H9 (cell line): ENCODE results near the gene WWC2. TPM values are rescaled to one million over a fixed set of nuclear protein-coding genes. Genes with fewer than 3 reads are reported as not detected.

ENCODE experiments used
- DNase-seq: peaks from one replicate; pipeline ENCODE4 v3.0.0-alpha.2; 2017
- H2AFZ ChIP-seq: one replicate; pipeline ENCODE4 v1.6.1; 2013; ENCODE audit warnings: mild to moderate bottlenecking, low read length, control low read depth, moderate library complexity
- H2AK5ac ChIP-seq: 2 replicates; pipeline ENCODE4 v1.6.1; 2013; ENCODE audit warnings: low read length, control low read depth, mixed read lengths; ENCODE audit not compliant: insufficient read length
- H2BK120ac ChIP-seq: one replicate; pipeline ENCODE4 v1.6.1; 2013; ENCODE audit warnings: low read depth, mild to moderate bottlenecking, low read length, control low read depth, inconsistent platforms; ENCODE audit not compliant: poor library complexity, severe bottlenecking
- H2BK12ac ChIP-seq: 2 replicates; pipeline ENCODE4 v1.6.1; 2013; ENCODE audit warnings: low read length, control low read depth, mixed read lengths, low read depth; ENCODE audit not compliant: insufficient read length
- H2BK15ac ChIP-seq: 2 replicates; pipeline ENCODE4 v1.6.1; 2013; ENCODE audit warnings: low read depth, low read length, control low read depth
- H2BK20ac ChIP-seq: one replicate; pipeline ENCODE4 v1.6.1; 2013; ENCODE audit warnings: low read depth, mild to moderate bottlenecking, low read length, control low read depth, inconsistent platforms; ENCODE audit not compliant: poor library complexity, severe bottlenecking
- H2BK5ac ChIP-seq: 2 replicates; pipeline ENCODE4 v1.6.1; 2013; ENCODE audit warnings: low read length, control low read depth, mixed read lengths; ENCODE audit not compliant: insufficient read length
- H3K14ac ChIP-seq: 2 replicates; pipeline ENCODE4 v1.6.1; 2013; ENCODE audit warnings: low read length, control low read depth; ENCODE audit not compliant: insufficient read depth
- H3K18ac ChIP-seq: 2 replicates; pipeline ENCODE4 v1.6.1; 2013; ENCODE audit warnings: low read depth, mild to moderate bottlenecking, mixed read lengths, low read length, control low read depth; ENCODE audit not compliant: insufficient read length
- H3K23ac ChIP-seq: 2 replicates; pipeline ENCODE4 v1.6.1; 2013; ENCODE audit warnings: low read length, control low read depth, mixed read lengths, low read depth; ENCODE audit not compliant: insufficient read length
- H3K23me2 ChIP-seq: 2 replicates; pipeline ENCODE4 v1.6.1; 2013; ENCODE audit warnings: low read depth, mild to moderate bottlenecking, mixed read lengths, low read length, control low read depth; ENCODE audit not compliant: insufficient read length, poor library complexity, severe bottlenecking
- H3K27ac ChIP-seq: 2 replicates; pipeline ENCODE4 v1.5.1; 2013; ENCODE audit warnings: low read length, control low read depth, mixed read lengths, low read depth; ENCODE audit not compliant: insufficient read length
- H3K27me3 ChIP-seq: 2 replicates; pipeline ENCODE4 v1.6.1; 2013; ENCODE audit warnings: low read length, control low read depth, inconsistent platforms; ENCODE audit not compliant: insufficient read depth
- H3K4ac ChIP-seq: 2 replicates; pipeline ENCODE4 v1.6.1; 2013; ENCODE audit warnings: low read depth, mild to moderate bottlenecking, control low read depth, inconsistent platforms, low read length, moderate library complexity
- H3K4me1 ChIP-seq: 2 replicates; pipeline ENCODE4 v1.6.1; 2013; ENCODE audit warnings: low read length, control low read depth, inconsistent platforms; ENCODE audit not compliant: insufficient read depth
- H3K4me2 ChIP-seq: 2 replicates; pipeline ENCODE4 v1.6.1; 2013; ENCODE audit warnings: low read length, control low read depth, mixed read lengths; ENCODE audit not compliant: insufficient read length, insufficient read depth
- H3K56ac ChIP-seq: 2 replicates; pipeline ENCODE4 v1.6.1; 2013; ENCODE audit warnings: low read depth, mild to moderate bottlenecking, mixed read lengths, low read length, control low read depth; ENCODE audit not compliant: insufficient read length
- H3K79me1 ChIP-seq: 2 replicates; pipeline ENCODE4 v1.6.1; 2013; ENCODE audit warnings: low read depth, mild to moderate bottlenecking, moderate library complexity, low read length, control low read depth, inconsistent platforms; ENCODE audit not compliant: insufficient read depth, poor library complexity, severe bottlenecking
- H3K79me2 ChIP-seq: 2 replicates; pipeline ENCODE4 v1.6.1; 2013; ENCODE audit warnings: low read length, control low read depth, inconsistent platforms; ENCODE audit not compliant: insufficient read depth
- H3K9ac ChIP-seq: 2 replicates; pipeline ENCODE4 v1.6.1; 2013; ENCODE audit warnings: low read length, control low read depth, mixed read lengths; ENCODE audit not compliant: insufficient read length; ENCODE audit errors: extremely low read depth
- H3K9me3 ChIP-seq: one replicate; pipeline ENCODE4 v1.6.1; 2013; ENCODE audit warnings: low read depth, low read length, inconsistent platforms; ENCODE audit not compliant: control insufficient read depth
- H3T11ph ChIP-seq: one replicate; pipeline ENCODE4 v1.6.1; 2013; ENCODE audit warnings: mild to moderate bottlenecking, low read length, control low read depth, inconsistent platforms
- H4K20me1 ChIP-seq: one replicate; pipeline ENCODE4 v1.6.1; 2013; ENCODE audit not compliant: control insufficient read depth, insufficient read length, insufficient read depth
- H4K5ac ChIP-seq: 2 replicates; pipeline ENCODE4 v1.6.1; 2013; ENCODE audit warnings: low read depth, mild to moderate bottlenecking, mixed read lengths, low read length, control low read depth; ENCODE audit not compliant: insufficient read length
- H4K8ac ChIP-seq: replicated peaks from 2 replicates; pipeline ENCODE4 v1.6.1; 2013; ENCODE audit warnings: low read length, control low read depth, mixed read lengths, low read depth; ENCODE audit not compliant: insufficient read length
- H4K91ac ChIP-seq: 2 replicates; pipeline ENCODE4 v1.6.1; 2013; ENCODE audit warnings: low read depth, mild to moderate bottlenecking, moderate library complexity, mixed read lengths, low read length, control low read depth; ENCODE audit not compliant: insufficient read length
- H3K27ac Mint-ChIP-seq, 3 experiments: 2 replicates in 2 of 3; 3 replicates in 1 of 3; pipeline ENCODE4 v1.8.0; 2020 to 2021; ENCODE audit warnings: mixed read lengths in 3 of 3, mild to moderate bottlenecking in 1 of 3, moderate library complexity in 1 of 3
- H3K27me3 Mint-ChIP-seq: 2 replicates; pipeline ENCODE4 v1.8.0; 2021; ENCODE audit warnings: low read depth, mild to moderate bottlenecking, moderate library complexity, mixed read lengths
- H3K36me3 Mint-ChIP-seq, 3 experiments: 2 replicates in 2 of 3; 3 replicates in 1 of 3; pipeline ENCODE4 v1.8.0; 2020 to 2021; ENCODE audit warnings: low read depth in 3 of 3, mixed read lengths in 3 of 3; ENCODE audit not compliant: insufficient read depth in 1 of 3
- H3K4me1 Mint-ChIP-seq, 2 experiments: 2 replicates each; pipeline ENCODE4 v1.8.0; 2020; ENCODE audit warnings: mixed read lengths in 2 of 2
- H3K4me3 Mint-ChIP-seq, 2 experiments: 2 replicates in 1 of 2; 3 replicates in 1 of 2; pipeline ENCODE4 v1.8.0; 2020 to 2021; ENCODE audit warnings: mild to moderate bottlenecking in 2 of 2, mixed read lengths in 2 of 2, moderate library complexity in 1 of 2
- H3K9me3 Mint-ChIP-seq, 2 experiments: 2 replicates in 1 of 2; 3 replicates in 1 of 2; pipeline ENCODE4 v1.8.0; 2020; ENCODE audit warnings: mild to moderate bottlenecking in 2 of 2, mixed read lengths in 2 of 2, moderate library complexity in 1 of 2
- CTCF ChIP-seq: fragments of 200-600 bp; sonication (generic); conservative IDR thresholded peaks from 3 replicates; pipeline ENCODE4 v1.8.0; 2021; ENCODE audit warnings: antibody characterized with exemption, mild to moderate bottlenecking
- WGBS: extraction: QIAGEN DNeasy Blood & Tissue Kit; methylation state at CpG from one replicate; pipeline ENCODE4 v1.1.7; 2013; ENCODE audit warnings: missing lambda C conversion rate, low lambda C conversion rate, mixed read lengths; ENCODE audit not compliant: insufficient read length; ENCODE audit errors: extremely low coverage; 5-methylcytosine and 5-hydroxymethylcytosine counted together
- total RNA-seq: library from RNA; stranded (reverse); gene quantifications from 2 replicates; pipeline ENCODE4 v1.2.1, GENCODE V29; 2021

The WWC2 gene
- total RNA-seq, 1 experiment from 2014 or later = 106 TPM

- no peak for DNase-seq
- no peak overlapping the region for H2BK120ac ChIP-seq
- H2BK5ac ChIP-seq = no peak overlapping the region
- H3K4me2 ChIP-seq = no peak overlapping the region
- H3K23ac ChIP-seq = no peak overlapping the region
- H3T11ph ChIP-seq = no peak overlapping the region
- no peak overlapping the region for H2AFZ ChIP-seq
- no peak overlapping the region for H3K4ac ChIP-seq
- H3K27ac ChIP-seq = no peak overlapping the region
- no peak for TF ChIP-seq CTCF
- Mint-ChIP-seq H3K27ac (no peak overlapping the region), H3K4me3 (no peak overlapping the region), H3K27me3 (no peaks in the 10 kb centered on the region), H3K36me3 (peaks cover 64 to 90% (median 88%) of the 10 kb centered on the region in 3 experiments), H3K4me1 (no peaks in the 10 kb centered on the region), H3K9me3 (peaks cover 12 to 24% of the 10 kb centered on the region in 2 experiments)
- no peaks in the 10 kb centered on the region for H3K79me1 ChIP-seq
- H4K20me1 ChIP-seq = no peaks in the 10 kb centered on the region
- no peaks in the 10 kb centered on the region for H3K9me3 ChIP-seq
- no peak overlapping the region for H4K8ac ChIP-seq
- WGBS = no CpG with 5 or more reads among the region's 3 CpGs
- H3K23me2 ChIP-seq = no peaks in the 10 kb centered on the region
- H2BK12ac ChIP-seq = no peak overlapping the region
- no peak overlapping the region for H4K91ac ChIP-seq
- H4K5ac ChIP-seq = no peak overlapping the region
- no peak overlapping the region for H2BK15ac ChIP-seq
- H2BK20ac ChIP-seq = no peak overlapping the region
- H3K4me1 ChIP-seq = no peaks in the 10 kb centered on the region
- no peaks in the 10 kb centered on the region for H3K79me2 ChIP-seq
- H3K18ac ChIP-seq = no peak overlapping the region
- no peak overlapping the region for H3K56ac ChIP-seq
- H3K9ac ChIP-seq = no peak overlapping the region
- H2AK5ac ChIP-seq = no peak overlapping the region
- H3K27me3 ChIP-seq = no peaks in the 10 kb centered on the region
- H3K14ac ChIP-seq = no peak overlapping the region
These were observed 173.3 kb downstream of the WWC2 start for GRCh38 chr4:183272384-183272783.
